CD4-positive, alpha-beta T cell (primary cell): ENCODE measurements around the gene MORN5. TPM values are rescaled to one million over a fixed set of nuclear protein-coding genes. Genes with fewer than 3 reads are reported as not detected.

Source experiments
- ATAC-seq: fragments of 200-7000 bp; cut with Tn5 transposase; one replicate; pipeline ENCODE4 v1.10.0; 2022; ENCODE audit warnings: mild to moderate bottlenecking; ENCODE audit not compliant: poor library complexity
- CTCF ChIA-PET: fragments of 350-600 bp; sonication (Branson Sonifier 250); formaldehyde crosslinking; loops from one replicate; lab custom pipeline; 2021; ENCODE audit warnings: antibody characterized with exemption, inconsistent platforms; lab: Charles Lee
- POLR2A ChIA-PET: fragments of 350-600 bp; sonication (Branson Sonifier 250); formaldehyde crosslinking; loops from one replicate; lab custom pipeline; 2021; ENCODE audit warnings: antibody characterized with exemption, inconsistent platforms; lab: Charles Lee
- DNase-seq, 14 experiments: peaks; one replicate each; pipeline ENCODE4 v3.0.0-alpha.2; 2013 to 2020; ENCODE audit warnings: mixed read lengths in 2 of 14
- H3K27ac ChIP-seq, 2 donors: one replicate each; pipeline versions ENCODE4 v1.5.1 to v1.7.0; 2013; ENCODE audit warnings: low read length in 2 of 2, low read depth in 1 of 2, mild to moderate bottlenecking in 1 of 2
- H3K27me3 ChIP-seq, 2 experiments: 1 replicate in 1 of 2; 2 replicates in 1 of 2; pipeline versions ENCODE4 v1.6.1 to v1.7.0; 2013; ENCODE audit warnings: low read length in 2 of 2, control low read depth in 1 of 2, mild to moderate bottlenecking in 1 of 2, moderate library complexity in 1 of 2; ENCODE audit not compliant: insufficient read depth in 2 of 2, control insufficient read depth in 1 of 2
- H3K36me3 ChIP-seq: one replicate; pipeline ENCODE4 v1.6.1; 2013; ENCODE audit warnings: low read length, control low read depth; ENCODE audit not compliant: insufficient read depth
- H3K4me1 ChIP-seq: one replicate; pipeline ENCODE4 v1.6.1; 2013; ENCODE audit warnings: low read length, control low read depth; ENCODE audit not compliant: insufficient read depth
- H3K4me3 ChIP-seq: one replicate; pipeline ENCODE4 v1.5.1; 2013; ENCODE audit warnings: mild to moderate bottlenecking, low read length, moderate library complexity
- H3K9me3 ChIP-seq, 2 experiments: 1 replicate in 1 of 2; 2 replicates in 1 of 2; pipeline versions ENCODE4 v1.6.1 to v1.7.0; 2013; ENCODE audit warnings: low read length in 2 of 2, mild to moderate bottlenecking in 2 of 2, control low read depth in 1 of 2, moderate library complexity in 1 of 2; ENCODE audit not compliant: control insufficient read depth in 1 of 2, insufficient read depth in 1 of 2
- H3K27ac Mint-ChIP-seq: one replicate; pipeline ENCODE4 v1.8.0; 2020; ENCODE audit warnings: mixed read lengths
- H3K27me3 Mint-ChIP-seq: one replicate; pipeline ENCODE4 v1.8.0; 2021; ENCODE audit warnings: mixed read lengths
- H3K36me3 Mint-ChIP-seq: one replicate; pipeline ENCODE4 v1.8.0; 2021; ENCODE audit warnings: low read depth, mixed read lengths
- H3K4me1 Mint-ChIP-seq: one replicate; pipeline ENCODE4 v1.8.0; 2021; ENCODE audit warnings: low read depth, mixed read lengths
- H3K4me3 Mint-ChIP-seq: one replicate; pipeline ENCODE4 v1.8.0; 2020; ENCODE audit warnings: mild to moderate bottlenecking, mixed read lengths
- H3K9me3 Mint-ChIP-seq: one replicate; pipeline ENCODE4 v1.8.0; 2020; ENCODE audit warnings: mixed read lengths
- CTCF ChIP-seq: fragments of 200-600 bp; IDR thresholded peaks from one replicate; pipeline ENCODE4 v1.8.0; 2022; ENCODE audit warnings: antibody characterized with exemption, mild to moderate bottlenecking
- intact Hi-C, 2 experiments: fragments of 100-400 bp; cut with DNase I in 1 of 2; cut with micrococcal nuclease in 1 of 2; formaldehyde crosslinking; loops; one replicate each; pipeline versions ENCODE4 v1.15.1 to v1.9.0; 2023 to 2025; cut with DNase I, micrococcal nuclease
- total RNA-seq, 174 experiments: library from RNA in 2 of 174; stranded (reverse) in 2 of 174; gene quantifications; one replicate each; pipeline ENCODE4 v1.2.3 and lab custom pipeline; 2021 to 2026

MORN5 gene
- total RNA-seq, 2 experiments from 2014 or later, result not detected

GRCh38 chr9:122220673-122221182 is 61.0 kb downstream of the MORN5 start:
- no peak overlapping the region for H3K27ac ChIP-seq
- no peak for DNase-seq
- H3K27me3 ChIP-seq, result peaks cover 68 to 78% of the 10 kb centered on the region in 2 experiments
- peaks cover 98% of the 10 kb centered on the region for H3K27me3 Mint-ChIP-seq
- intact Hi-C loops, result no loop called here
- no peak overlapping the region for H3K4me3 Mint-ChIP-seq
- H3K4me3 ChIP-seq, result no peak overlapping the region
- CTCF ChIA-PET, result no interaction called here
- no peaks in the 10 kb centered on the region for H3K36me3 Mint-ChIP-seq
- peaks cover 28% of the 10 kb centered on the region for H3K4me1 Mint-ChIP-seq
- H3K9me3 ChIP-seq, result peaks cover 0 to 37% of the 10 kb centered on the region in 2 experiments
- no peak for ATAC-seq
- H3K4me1 ChIP-seq, result peaks cover 26% of the 10 kb centered on the region
- TF ChIP-seq CTCF, result no peak
- no peaks in the 10 kb centered on the region for H3K9me3 Mint-ChIP-seq
- H3K36me3 ChIP-seq, result no peaks in the 10 kb centered on the region
- H3K27ac Mint-ChIP-seq, result no peak overlapping the region
- POLR2A ChIA-PET, result no interaction called here

- H3K4me3 ChIP-seq, result no peak overlapping the region
- CTCF ChIA-PET, result no interaction called here
- ATAC-seq, result no peak
- H3K36me3 ChIP-seq, result no peaks in the 10 kb centered on the region
- Mint-ChIP-seq H3K9me3 (no peaks in the 10 kb centered on the region), H3K4me3 (no peak overlapping the region), H3K4me1 (peaks cover 28% of the 10 kb centered on the region), H3K27me3 (peaks cover 95% of the 10 kb centered on the region), H3K27ac (no peak overlapping the region), H3K36me3 (no peaks in the 10 kb centered on the region)
- DNase-seq, result peak in 1 of 14 experiments; percentile 23
- peaks cover 0 to 43% of the 10 kb centered on the region in 2 experiments for H3K9me3 ChIP-seq
- no peak overlapping the region for H3K27ac ChIP-seq
- POLR2A ChIA-PET, result no interaction called here
- H3K27me3 ChIP-seq, result peaks cover 65 to 78% of the 10 kb centered on the region in 2 experiments
- peaks cover 26% of the 10 kb centered on the region for H3K4me1 ChIP-seq
- intact Hi-C loops, result no loop called here
- TF ChIP-seq CTCF, result no peak
These were observed 61.6 kb downstream of the MORN5 start for GRCh38 chr9:122221183-122221811.

- Mint-ChIP-seq H3K27me3 (peaks cover 92% of the 10 kb centered on the region), H3K36me3 (no peaks in the 10 kb centered on the region), H3K4me3 (no peak overlapping the region), H3K9me3 (no peaks in the 10 kb centered on the region), H3K27ac (no peak overlapping the region), H3K4me1 (peaks cover 26% of the 10 kb centered on the region)
- ATAC-seq (no peak), DNase-seq (no peak)
- H3K9me3 ChIP-seq, result peaks cover 0 to 49% of the 10 kb centered on the region in 2 experiments
- intact Hi-C loops, result no loop called here
- no peak for TF ChIP-seq CTCF
- H3K4me3 ChIP-seq, result no peak overlapping the region
- POLR2A ChIA-PET, result no interaction called here
- H3K27ac ChIP-seq, result no peak overlapping the region
- CTCF ChIA-PET, result no interaction called here
- H3K27me3 ChIP-seq, result peaks cover 68 to 80% of the 10 kb centered on the region in 2 experiments
- peaks cover 26% of the 10 kb centered on the region for H3K4me1 ChIP-seq
- no peaks in the 10 kb centered on the region for H3K36me3 ChIP-seq
These were observed 63.1 kb downstream of the MORN5 start for GRCh38 chr9:122222791-122223190.
